ENCODE measurements around the gene MRE11.

- TF ChIP-seq CTCF (IDR thresholded peaks at IDR 0.05): no peak
- TF ChIP-seq POLR2A (IDR thresholded peaks at IDR 0.05): no peak
Observed at GRCh38 chr11:94515398-94515797, 21.8 kb upstream of the MRE11 start.
